Measurements from ENCODE around the gene TESK2. TPM values are rescaled to one million over a fixed set of nuclear protein-coding genes. Genes with fewer than 3 reads are reported as not detected.
"Not testable (repeated sequence)": the region's sequence is repeated elsewhere in the genome, so short reads cannot be mapped to it uniquely, and the experiment has no call there.

Gene TESK2
- polyA plus RNA-seq, 1 donor (not counting 4 experiments of a cell fraction or from before 2014, with no cell fraction given): 2.0 TPM

- peaks cover 19 to 33% of the 10 kb centered on the region in 2 experiments for H3K36me3 ChIP-seq (ENCODE audit: control insufficient read depth in 2 of 2, extremely low read depth in 1 of 2, insufficient read depth in 2 of 2, low read length in 2 of 2)
- TF ChIP-seq CTCF (optimal IDR thresholded peaks at IDR 0.05 in 1 of 3, IDR thresholded peaks at IDR 0.05 in 1 of 3, conservative IDR thresholded peaks at IDR 0.05 in 1 of 3; ENCODE audit: extremely low read depth in 1 of 3, insufficient read depth in 2 of 3, low read length in 3 of 3) (no peak), EZH2 (IDR thresholded peaks at IDR 0.05; ENCODE audit: low read length) (no peak)
- H3K9me3 ChIP-seq (ENCODE audit: control insufficient read depth, low read depth, low read length): no peaks in the 10 kb centered on the region
- H3K4me2 ChIP-seq (ENCODE audit: control insufficient read depth, extremely low read depth, insufficient read depth, low read depth, low read length): peak overlapping the region; percentile 88
- peak overlapping the region; percentile 9 for H3K9ac ChIP-seq (ENCODE audit: control insufficient read depth, extremely low read depth, insufficient read depth, low read length)
- dilution Hi-C loops (cut with MboI; ENCODE audit: extremely low pct_ligation_motif_present, low sequenced_read_pairs): no loop called here
- no peak overlapping the region for H3K27ac ChIP-seq (ENCODE audit: control insufficient read depth, insufficient read depth, low read length)
- H3K79me2 ChIP-seq (ENCODE audit: control insufficient read depth, insufficient read depth, low read length): peaks cover 53% of the 10 kb centered on the region
- FAIRE-seq (no peak), DNase-seq (ENCODE audit: low read depth, low spot score) (no peak)
- H3K27me3 ChIP-seq (ENCODE audit: control insufficient read depth, extremely low read depth, insufficient read depth, low read length): no peaks in the 10 kb centered on the region
- H2AFZ ChIP-seq (ENCODE audit: control insufficient read depth, low read length): no peak overlapping the region
- peak overlapping the region in 2 of 3 experiments; percentile 33 to 34 for H3K4me3 ChIP-seq (ENCODE audit: control insufficient read depth in 2 of 3, extremely low read depth in 1 of 3, insufficient read depth in 2 of 3, low read depth in 1 of 3, low read length in 3 of 3)
- peaks cover 21% of the 10 kb centered on the region for H4K20me1 ChIP-seq (ENCODE audit: control insufficient read depth, extremely low read depth, insufficient read depth, low read length)
- H3K4me1 ChIP-seq (ENCODE audit: control insufficient read depth, extremely low read depth, insufficient read depth, low read length): peaks cover 28% of the 10 kb centered on the region
- no peaks in the 10 kb centered on the region for H3K9me1 ChIP-seq (ENCODE audit: control insufficient read depth, extremely low read depth, insufficient read depth, low read length)
These were observed 27.9 kb upstream of the TESK2 start for GRCh38 chr1:45518910-45519309.

GRCh38 chr1:45518366-45518765 is 27.4 kb upstream of the TESK2 start:
- dilution Hi-C loops (cut with MboI; ENCODE audit: extremely low pct_ligation_motif_present, low sequenced_read_pairs); H3K27ac ChIP-seq (ENCODE audit: control insufficient read depth, insufficient read depth, low read length); H3K27me3 ChIP-seq (ENCODE audit: control insufficient read depth, extremely low read depth, insufficient read depth, low read length); H3K4me2 ChIP-seq (ENCODE audit: control insufficient read depth, extremely low read depth, insufficient read depth, low read depth, low read length); H2AFZ ChIP-seq (ENCODE audit: control insufficient read depth, low read length); H3K9me1 ChIP-seq (ENCODE audit: control insufficient read depth, extremely low read depth, insufficient read depth, low read length); FAIRE-seq; H3K9ac ChIP-seq (ENCODE audit: control insufficient read depth, extremely low read depth, insufficient read depth, low read length); H3K9me3 ChIP-seq (ENCODE audit: control insufficient read depth, low read depth, low read length); H3K4me3 ChIP-seq (ENCODE audit: control insufficient read depth in 2 of 3, extremely low read depth in 1 of 3, insufficient read depth in 2 of 3, low read depth in 1 of 3, low read length in 3 of 3); DNase-seq (ENCODE audit: low read depth, low spot score): not testable (repeated sequence)
- Histone ChIP-seq H3K36me3 (ENCODE audit: control insufficient read depth in 2 of 2, extremely low read depth in 1 of 2, insufficient read depth in 2 of 2, low read length in 2 of 2) (peaks cover 21 to 33% of the 10 kb centered on the region in 2 experiments), H4K20me1 (ENCODE audit: control insufficient read depth, extremely low read depth, insufficient read depth, low read length) (peaks cover 21% of the 10 kb centered on the region), H3K4me1 (ENCODE audit: control insufficient read depth, extremely low read depth, insufficient read depth, low read length) (peaks cover 28% of the 10 kb centered on the region), H3K79me2 (ENCODE audit: control insufficient read depth, insufficient read depth, low read length) (peaks cover 53% of the 10 kb centered on the region)

- Histone ChIP-seq H3K79me2 (ENCODE audit: control insufficient read depth, insufficient read depth, low read length) (peaks cover 50% of the 10 kb centered on the region), H3K36me3 (ENCODE audit: control insufficient read depth in 2 of 2, extremely low read depth in 1 of 2, insufficient read depth in 2 of 2, low read length in 2 of 2) (peaks cover 27 to 42% of the 10 kb centered on the region in 2 experiments), H3K4me2 (ENCODE audit: control insufficient read depth, extremely low read depth, insufficient read depth, low read depth, low read length) (no peak overlapping the region), H3K27ac (ENCODE audit: control insufficient read depth, insufficient read depth, low read length) (no peak overlapping the region), H3K9me1 (ENCODE audit: control insufficient read depth, extremely low read depth, insufficient read depth, low read length) (no peaks in the 10 kb centered on the region), H3K4me1 (ENCODE audit: control insufficient read depth, extremely low read depth, insufficient read depth, low read length) (peaks cover 19% of the 10 kb centered on the region), H3K4me3 (ENCODE audit: control insufficient read depth in 2 of 3, extremely low read depth in 1 of 3, insufficient read depth in 2 of 3, low read depth in 1 of 3, low read length in 3 of 3) (no peak overlapping the region), H3K9ac (ENCODE audit: control insufficient read depth, extremely low read depth, insufficient read depth, low read length) (no peak overlapping the region), H4K20me1 (ENCODE audit: control insufficient read depth, extremely low read depth, insufficient read depth, low read length) (peaks cover 27% of the 10 kb centered on the region), H3K27me3 (ENCODE audit: control insufficient read depth, extremely low read depth, insufficient read depth, low read length) (no peaks in the 10 kb centered on the region), H2AFZ (ENCODE audit: control insufficient read depth, low read length) (no peak overlapping the region), H3K9me3 (ENCODE audit: control insufficient read depth, low read depth, low read length) (no peaks in the 10 kb centered on the region)
- no peak for FAIRE-seq
- TF ChIP-seq EZH2 (IDR thresholded peaks at IDR 0.05; ENCODE audit: low read length): no peak
- TF ChIP-seq CTCF (optimal IDR thresholded peaks at IDR 0.05 in 1 of 3, IDR thresholded peaks at IDR 0.05 in 1 of 3, conservative IDR thresholded peaks at IDR 0.05 in 1 of 3; ENCODE audit: extremely low read depth in 1 of 3, insufficient read depth in 2 of 3, low read length in 3 of 3): no peak
- dilution Hi-C loops (cut with MboI; ENCODE audit: extremely low pct_ligation_motif_present, low sequenced_read_pairs): no loop called here
- no peak for DNase-seq (ENCODE audit: low read depth, low spot score)
These were observed 25.5 kb upstream of the TESK2 start for GRCh38 chr1:45516465-45516864.

All from keratinocyte (primary cell).